K562 (cell line): ENCODE results near the gene POLK. TPM values are rescaled to one million over a fixed set of nuclear protein-coding genes. Genes with fewer than 3 reads are reported as not detected.

Source experiments
- ATAC-seq: fragments of 200-7000 bp; cut with Tn5 transposase; 3 replicates; pipeline ENCODE4 v1.9.1; 2020; ENCODE audit warnings: moderate library complexity
- BruUV-seq: library from RNA; stranded (reverse); fragments of 400-500 nt; replicated peaks from 2 replicates; lab custom pipeline; 2021; lab: Mats Ljungman, UMichigan
- CTCF ChIA-PET: fragments of 300-600 bp; formaldehyde crosslinking; extraction: SDS; loops from one replicate; lab custom pipeline; 2021; ENCODE audit warnings: low intra/inter-chr PET ratio; lab: Yijun Ruan, JAX
- POLR2A ChIA-PET: fragments of 300-600, 350-650 bp; sonication (Branson Sonifier 250); formaldehyde crosslinking; extraction: SDS; loops from one replicate; lab custom pipeline; 2021; ENCODE audit warnings: antibody characterized with exemption, inconsistent platforms; lab: Yijun Ruan, JAX
- DNase-seq, 4 experiments: peaks; one replicate each; pipeline versions ENCODE4 v3.0.0 to v3.0.0-alpha.2; 2011 to 2018; ENCODE audit warnings: low spot score in 3 of 4, mixed read lengths in 3 of 4; ENCODE audit errors: extremely low read depth in 1 of 4
- FAIRE-seq: peaks from 2 replicates; lab custom pipeline; 2011; peaks lifted over from hg19 to GRCh38; lab: Jason Lieb, UNC
- H2AFZ ChIP-seq: 2 replicates; pipeline ENCODE4 v1.6.0; 2011; ENCODE audit warnings: low read depth, low read length, control low read depth, inconsistent platforms
- H3K27ac ChIP-seq: fragments of 200-600 bp; 3 replicates; pipeline ENCODE4 v1.8.0; 2011; ENCODE audit warnings: low read depth, mild to moderate bottlenecking, control low read depth, inconsistent platforms, low read length, moderate library complexity, mixed read lengths; ENCODE audit errors: extremely low read depth
- H3K27me3 ChIP-seq, 2 experiments: fragments of 300-600 bp in 1 of 2; 2 replicates in 1 of 2; 3 replicates in 1 of 2; pipeline versions ENCODE4 v1.6.0 to v1.8.0; 2011; ENCODE audit warnings: inconsistent platforms in 2 of 2, low read length in 2 of 2, mild to moderate bottlenecking in 1 of 2, mixed read lengths in 1 of 2, moderate library complexity in 1 of 2; ENCODE audit not compliant: control insufficient read depth in 2 of 2, insufficient read depth in 2 of 2
- H3K36me3 ChIP-seq: fragments of 300-600 bp; 3 replicates; pipeline ENCODE4 v1.8.0; 2011; ENCODE audit warnings: mild to moderate bottlenecking, low read length, inconsistent platforms; ENCODE audit not compliant: control insufficient read depth, insufficient read depth
- H3K4me1 ChIP-seq, 2 experiments: fragments of 200-600 bp in 1 of 2; replicated peaks in 1 of 2; 2 replicates in 1 of 2; 3 replicates in 1 of 2; pipeline versions ENCODE4 v1.5.1 to v1.8.0; 2011; ENCODE audit warnings: inconsistent platforms in 2 of 2, low read length in 2 of 2, mild to moderate bottlenecking in 1 of 2, mixed read lengths in 1 of 2, moderate library complexity in 1 of 2; ENCODE audit not compliant: control insufficient read depth in 2 of 2, insufficient read depth in 2 of 2
- H3K4me2 ChIP-seq: 2 replicates; pipeline ENCODE4 v1.6.1; 2011; ENCODE audit warnings: low read length, control low read depth, inconsistent platforms, mixed read lengths; ENCODE audit not compliant: insufficient read depth
- H3K4me3 ChIP-seq: fragments of 200-600 bp; sonication (generic), shearing (Covaris generic); 2 replicates; pipeline ENCODE4 v1.5.1; 2016; ENCODE audit warnings: control low read depth, inconsistent platforms
- H3K79me2 ChIP-seq: fragments of 200-600 bp; 3 replicates; pipeline ENCODE4 v1.8.0; 2011; ENCODE audit warnings: low read length, inconsistent platforms; ENCODE audit not compliant: control insufficient read depth, insufficient read depth
- H3K9ac ChIP-seq, 2 experiments: 2 replicates each; pipeline versions ENCODE4 v1.6.0 to v1.6.1; 2011; ENCODE audit warnings: low read depth in 2 of 2, low read length in 2 of 2, control low read depth in 1 of 2, inconsistent platforms in 1 of 2, mild to moderate bottlenecking in 1 of 2, mixed read lengths in 1 of 2; ENCODE audit not compliant: insufficient read depth in 1 of 2
- H3K9me1 ChIP-seq: one replicate; pipeline ENCODE4 v1.6.0; 2011; ENCODE audit warnings: inconsistent platforms, mild to moderate bottlenecking, low read length, moderate library complexity; ENCODE audit not compliant: control insufficient read depth, insufficient read depth
- H3K9me3 ChIP-seq: replicated peaks from 2 replicates; pipeline ENCODE4 v1.5.1; 2011; ENCODE audit warnings: low read depth, low read length, inconsistent platforms; ENCODE audit not compliant: control insufficient read depth, insufficient read depth
- H4K20me1 ChIP-seq: replicated peaks from 2 replicates; pipeline ENCODE4 v1.6.1; 2011; ENCODE audit warnings: low read length, inconsistent platforms, mixed read lengths; ENCODE audit not compliant: control insufficient read depth, insufficient read depth
- ATF4 ChIP-seq: fragments of 450-650 bp; formaldehyde crosslinking; IDR thresholded peaks from 2 replicates; pipeline ENCODE4 v1.4.0; 2022; ENCODE audit warnings: mild to moderate bottlenecking, moderate library complexity
- ATF7 ChIP-seq: fragments of 450-650 bp; IDR thresholded peaks from 2 replicates; pipeline ENCODE4 v1.7.1; 2014; ENCODE audit warnings: mild to moderate bottlenecking, moderate library complexity
- EP300 ChIP-seq: IDR thresholded peaks from 2 replicates; pipeline ENCODE4 v1.6.1; 2012; ENCODE audit warnings: low read length, improper control_type of control experiment
- ETV5 ChIP-seq: sonication (generic); formaldehyde crosslinking; IDR thresholded peaks from 2 replicates; pipeline ENCODE4 v1.4.0; 2020; ENCODE audit warnings: low read depth, mild to moderate bottlenecking, missing genetic modification reagents
- FOXK2 ChIP-seq, 2 experiments: fragments of 450-650 bp; IDR thresholded peaks in 1 of 2; conservative IDR thresholded peaks in 1 of 2; 2 replicates each; pipeline ENCODE4 v1.6.1; 2016; ENCODE audit warnings: low read depth in 2 of 2, mild to moderate bottlenecking in 1 of 2
- HDAC6 ChIP-seq: IDR thresholded peaks from 2 replicates; pipeline ENCODE4 v1.6.1; 2012; ENCODE audit warnings: low read depth, mild to moderate bottlenecking, control low read depth, inconsistent platforms, low read length, moderate library complexity
- IFI16 ChIP-seq: fragments of 250-450 bp; sonication (Bioruptor Pico); IDR thresholded peaks from 2 replicates; pipeline ENCODE4 v2.1.2; 2022; ENCODE audit warnings: mild to moderate bottlenecking, inconsistent platforms
- KLF10 ChIP-seq: fragments of 250-450 bp; sonication (Bioruptor Pico); IDR thresholded peaks from 2 replicates; pipeline ENCODE4 v1.6.1; 2021; ENCODE audit warnings: matching md5 sums
- MEF2D ChIP-seq: conservative IDR thresholded peaks from 2 replicates; pipeline ENCODE4 v1.6.1; 2016; ENCODE audit warnings: low read depth, missing genetic modification characterization, missing compliant biosample characterization
- MIER1 ChIP-seq: fragments of 450-650 bp; IDR thresholded peaks from 2 replicates; pipeline ENCODE4 v1.6.1; 2016; ENCODE audit warnings: antibody characterized with exemption, mild to moderate bottlenecking, low read depth
- PTBP1 ChIP-seq: fragments of 200-400 bp; formaldehyde crosslinking; IDR thresholded peaks from 2 replicates; pipeline ENCODE4 v1.6.1; 2017; ENCODE audit warnings: low read depth, low read length
- PTTG1 ChIP-seq: fragments of 450-650 bp; IDR thresholded peaks from 2 replicates; pipeline ENCODE4 v1.6.1; 2016; ENCODE audit warnings: low read depth, mild to moderate bottlenecking, missing genetic modification characterization, missing compliant biosample characterization
- SRSF3 ChIP-seq: fragments of 200-400 bp; formaldehyde crosslinking; IDR thresholded peaks from 2 replicates; pipeline ENCODE4 v1.6.1; 2016; ENCODE audit warnings: mild to moderate bottlenecking, low read length, moderate library complexity; ENCODE audit not compliant: insufficient read depth
- TAF15 ChIP-seq: fragments of 200-400 bp; formaldehyde crosslinking; IDR thresholded peaks from 2 replicates; pipeline ENCODE4 v1.6.1; 2017; ENCODE audit warnings: mild to moderate bottlenecking, low read depth, low read length, moderate library complexity
- TRIM24 ChIP-seq, 2 experiments: fragments of 450-650 bp; IDR thresholded peaks; 2 replicates each; pipeline ENCODE4 v1.6.1; 2016
- ZBTB33 ChIP-seq: sonication (generic); formaldehyde crosslinking; IDR thresholded peaks from 2 replicates; pipeline ENCODE4 v1.8.1; 2023; ENCODE audit warnings: mild to moderate bottlenecking, missing genetic modification reagents
- ZNF174 ChIP-seq: fragments of 250-450 bp; sonication (Bioruptor Pico); IDR thresholded peaks from 2 replicates; pipeline ENCODE4 v1.4.0; 2020; ENCODE audit warnings: mild to moderate bottlenecking
- WGBS: fragments of 100-300 bp; shearing (Covaris generic); methylation state at CpG from one replicate; pipeline ENCODE4 v1.1.6; 2016; ENCODE audit warnings: low coverage, mixed read lengths; ENCODE audit not compliant: insufficient coverage; ENCODE audit errors: missing lambda C conversion rate; 5-methylcytosine and 5-hydroxymethylcytosine counted together
- in situ Hi-C: fragments of 300-500 bp; cut with MboI; formaldehyde crosslinking; loops from 4 replicates; pipeline ENCODE4 v1.15.0; 2018; ENCODE audit warnings: inconsistent platforms, mixed read lengths
- intact Hi-C: fragments of 100-400 bp; cut with micrococcal nuclease; formaldehyde crosslinking; loops from 2 replicates; pipeline ENCODE4 v1.14.2; 2022
- polyA plus RNA-seq, 8 experiments: library from polyadenylated mRNA; depleted of rRNA in 4 of 8; stranded (reverse) in 5 of 8; unstranded in 3 of 8; fragments of >200 nt; fragmentation: Nextera tagmentation in 2 of 8; fragmentation: Illumina TruSeq in 1 of 8; extraction: Ambion mirVana in 2 of 8; extraction: Trizol in 1 of 8; gene quantifications; 2 replicates each; pipeline versions ENCODE4 v1.2.1 to v1.2.3, GENCODE V29; 2011 to 2014; ENCODE audit warnings: inconsistent platforms in 1 of 8, missing spikeins in 1 of 8
- total RNA-seq, 7 experiments: library from RNA; depleted of rRNA in 6 of 7; stranded (reverse); fragments of >200 nt in 6 of 7; fragmentation: Illumina TruSeq in 2 of 7; extraction: Trizol in 2 of 7; gene quantifications; 2 replicates each; pipeline versions ENCODE4 v1.2.1 to v1.2.3, GENCODE V29; 2011 to 2021; ENCODE audit warnings: low replicate concordance in 1 of 7

POLK gene
- total and polyA plus RNA-seq, 9 of the 15 experiments (the other 6 are each of a cell fraction or from before 2014, with no cell fraction given): 6.1 to 31.6 (median 16.5) TPM

- no TSS peak for BruUV-seq
- POLR2A ChIA-PET: no interaction called here
- TF ChIP-seq SRSF3 (no peak), FOXK2 (conservative IDR thresholded peaks at IDR 0.05 in 1 of 2, IDR thresholded peaks at IDR 0.05 in 1 of 2; ENCODE audit: low read depth in 2 of 2) (no peak), EP300 (no peak), KLF10 (CRISPR knock-in tag) (no peak), ATF4 (CRISPR knock-in tag) (no peak), TRIM24 (IDR thresholded peaks at IDR 0.05) (no peak)
- Histone ChIP-seq H4K20me1 (no peaks in the 10 kb centered on the region), H3K36me3 (no peaks in the 10 kb centered on the region), H3K79me2 (no peaks in the 10 kb centered on the region), H3K27ac (no peak overlapping the region), H3K9me3 (no peaks in the 10 kb centered on the region), H3K4me1 (peaks cover 5 to 16% of the 10 kb centered on the region in 2 experiments; a peak in 4 of 5 replicates), H3K9ac (no peak overlapping the region), H2AFZ (no peak overlapping the region), H3K4me3 (no peak overlapping the region), H3K27me3 (no peaks in the 10 kb centered on the region), H3K4me2 (no peak overlapping the region), H3K9me1 (no peaks in the 10 kb centered on the region)
- intact Hi-C loops: no loop called here
- DNase-seq (no peak), FAIRE-seq (no peak), ATAC-seq (no peak)
- WGBS: 58% methylated on average over 4 of the region's 4 CpGs
- CTCF ChIA-PET: no interaction called here
- in situ Hi-C loops: no loop called here
These were observed 110.9 kb downstream of the POLK start for GRCh38 chr5:75622564-75622963.

- no peak for DNase-seq
- H4K20me1 ChIP-seq: no peaks in the 10 kb centered on the region
- CTCF ChIA-PET: no interaction called here
- H3K9me1 ChIP-seq: no peaks in the 10 kb centered on the region
- H3K4me3 ChIP-seq: no peak overlapping the region
- H3K9me3 ChIP-seq: no peaks in the 10 kb centered on the region
- no peak for ATAC-seq
- no peak overlapping the region for H3K9ac ChIP-seq
- in situ Hi-C loops (no loop called here), intact Hi-C loops (no loop called here)
- peaks cover 0 to 13% of the 10 kb centered on the region in 2 experiments; a peak in 3 of 5 replicates for H3K4me1 ChIP-seq
- no peak overlapping the region for H3K27ac ChIP-seq
- POLR2A ChIA-PET: no interaction called here
- no peak for FAIRE-seq
- H3K36me3 ChIP-seq: no peaks in the 10 kb centered on the region
- H3K4me2 ChIP-seq: no peak overlapping the region
- H2AFZ ChIP-seq: peak overlapping the region; percentile 44
- no TSS peak for BruUV-seq
- no peaks in the 10 kb centered on the region for H3K27me3 ChIP-seq
- H3K79me2 ChIP-seq: no peaks in the 10 kb centered on the region
- no peak for TF ChIP-seq ZNF174
- TF ChIP-seq MEF2D: no peak
- TF ChIP-seq TAF15: no peak
- TF ChIP-seq ETV5 (CRISPR knock-in tag): no peak
- no peak for TF ChIP-seq HDAC6
- TF ChIP-seq IFI16 (CRISPR knock-in tag): no peak
- TF ChIP-seq ZBTB33 (CRISPR knock-in tag): no peak
- no peak for TF ChIP-seq ATF7
- TF ChIP-seq MIER1: no peak
- TF ChIP-seq PTBP1: no peak
- TF ChIP-seq PTTG1 (tag): no peak
These were observed 112.2 kb downstream of the POLK start for GRCh38 chr5:75623846-75624245.
